GM12878 (cell line): ENCODE measurements around the gene LEUTX.

ENCODE experiments used
- CEBPB ChIP-seq, 2 experiments: fragments of 150-350 bp in 1 of 2; IDR thresholded peaks; 2 replicates each; pipeline ENCODE4 v1.6.1; 2012 to 2014; ENCODE audit warnings: low read depth in 2 of 2, low read length in 2 of 2, borderline replicate concordance in 1 of 2, inconsistent platforms in 1 of 2
- EGR1 ChIP-seq, 2 experiments: IDR thresholded peaks; 1 replicate in 1 of 2; 2 replicates in 1 of 2; pipeline ENCODE4 v1.6.1; 2011 to 2012; ENCODE audit warnings: low read depth in 2 of 2, low read length in 2 of 2, borderline replicate concordance in 1 of 2, mild to moderate bottlenecking in 1 of 2, moderate library complexity in 1 of 2
- EP300 ChIP-seq, 2 experiments: fragments of 150-350 bp in 1 of 2; IDR thresholded peaks; 2 replicates each; pipeline ENCODE4 v1.6.1; 2011 to 2012; ENCODE audit warnings: low read depth in 2 of 2, low read length in 2 of 2, borderline replicate concordance in 1 of 2, improper control_type of control experiment in 1 of 2, inconsistent platforms in 1 of 2; ENCODE audit not compliant: control insufficient read depth in 1 of 2
- ESRRA ChIP-seq: IDR thresholded peaks from 2 replicates; pipeline ENCODE4 v1.6.1; 2012; ENCODE audit warnings: mild to moderate bottlenecking, low read length, improper control_type of control experiment
- MAX ChIP-seq: IDR thresholded peaks from 2 replicates; pipeline ENCODE4 v1.6.1; 2012; ENCODE audit warnings: low read depth, low read length, improper control_type of control experiment
- NFXL1 ChIP-seq: fragments of 450-650 bp; IDR thresholded peaks from 2 replicates; pipeline ENCODE4 v1.6.1; 2017; ENCODE audit warnings: antibody characterized with exemption, mild to moderate bottlenecking, borderline replicate concordance
- POLR2A ChIP-seq: IDR thresholded peaks from 2 replicates; pipeline ENCODE4 v1.6.1; 2011; ENCODE audit warnings: low read depth, mild to moderate bottlenecking, low read length
- TAF1 ChIP-seq: IDR thresholded peaks from 2 replicates; pipeline ENCODE4 v1.6.1; 2011; ENCODE audit warnings: mild to moderate bottlenecking, low read depth, low read length, borderline replicate concordance
- TF ChIP-seq, protein P1 (sequence below), 3 experiments: IDR thresholded peaks in 2 of 3; conservative IDR thresholded peaks in 1 of 3; 2 replicates each; pipeline ENCODE4 v1.5.1; 2011; ENCODE audit warnings: low read depth in 3 of 3, low read length in 3 of 3, mild to moderate bottlenecking in 3 of 3, control low read depth in 2 of 3, moderate library complexity in 2 of 3, inconsistent platforms in 1 of 3, mixed read lengths in 1 of 3; ENCODE audit not compliant: control insufficient read depth in 2 of 3, insufficient read depth in 1 of 3; ENCODE audit errors: extremely low read depth in 1 of 3
- TF ChIP-seq, protein P2 (sequence below): IDR thresholded peaks from 2 replicates; pipeline ENCODE4 v1.6.1; 2012; ENCODE audit warnings: low read length, inconsistent platforms

DNA sequence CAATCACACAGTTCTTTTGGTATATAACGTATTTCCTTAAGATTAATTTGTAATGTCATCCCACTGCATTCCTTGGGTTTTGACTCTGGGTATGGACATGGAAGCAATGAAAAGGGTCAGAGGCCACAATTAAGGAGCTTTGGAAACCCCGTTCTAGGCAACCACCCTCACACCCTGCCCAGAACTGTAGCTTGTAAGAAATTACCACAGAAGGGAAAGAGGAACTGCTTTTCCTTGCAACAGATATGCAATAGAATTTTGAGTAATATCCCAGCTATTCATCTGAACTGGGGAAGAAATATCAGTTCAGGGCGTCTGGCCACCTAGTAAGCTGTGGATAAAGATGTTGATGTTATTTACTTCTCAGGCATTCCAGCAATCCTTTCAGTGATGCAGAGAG lies 39.8 kb upstream of the LEUTX start:
- TF ChIP-seq, protein P1, sequence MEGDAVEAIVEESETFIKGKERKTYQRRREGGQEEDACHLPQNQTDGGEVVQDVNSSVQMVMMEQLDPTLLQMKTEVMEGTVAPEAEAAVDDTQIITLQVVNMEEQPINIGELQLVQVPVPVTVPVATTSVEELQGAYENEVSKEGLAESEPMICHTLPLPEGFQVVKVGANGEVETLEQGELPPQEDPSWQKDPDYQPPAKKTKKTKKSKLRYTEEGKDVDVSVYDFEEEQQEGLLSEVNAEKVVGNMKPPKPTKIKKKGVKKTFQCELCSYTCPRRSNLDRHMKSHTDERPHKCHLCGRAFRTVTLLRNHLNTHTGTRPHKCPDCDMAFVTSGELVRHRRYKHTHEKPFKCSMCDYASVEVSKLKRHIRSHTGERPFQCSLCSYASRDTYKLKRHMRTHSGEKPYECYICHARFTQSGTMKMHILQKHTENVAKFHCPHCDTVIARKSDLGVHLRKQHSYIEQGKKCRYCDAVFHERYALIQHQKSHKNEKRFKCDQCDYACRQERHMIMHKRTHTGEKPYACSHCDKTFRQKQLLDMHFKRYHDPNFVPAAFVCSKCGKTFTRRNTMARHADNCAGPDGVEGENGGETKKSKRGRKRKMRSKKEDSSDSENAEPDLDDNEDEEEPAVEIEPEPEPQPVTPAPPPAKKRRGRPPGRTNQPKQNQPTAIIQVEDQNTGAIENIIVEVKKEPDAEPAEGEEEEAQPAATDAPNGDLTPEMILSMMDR (IDR thresholded peaks at IDR 0.05 in 2 of 3, conservative IDR thresholded peaks at IDR 0.05 in 1 of 3; ENCODE audit: control insufficient read depth in 2 of 3, extremely low read depth in 1 of 3, insufficient read depth in 1 of 3, low read depth in 3 of 3, low read length in 3 of 3): no peak
- TF ChIP-seq MAX: no peak
- TF ChIP-seq EP300 (IDR thresholded peaks at IDR 0.05; ENCODE audit: borderline replicate concordance in 1 of 2, control insufficient read depth in 1 of 2, low read depth in 2 of 2, low read length in 2 of 2): no peak
- no peak for TF ChIP-seq CEBPB (IDR thresholded peaks at IDR 0.05; ENCODE audit: borderline replicate concordance in 1 of 2, low read depth in 2 of 2, low read length in 2 of 2)
- TF ChIP-seq ESRRA: no peak
- TF ChIP-seq, protein P2, sequence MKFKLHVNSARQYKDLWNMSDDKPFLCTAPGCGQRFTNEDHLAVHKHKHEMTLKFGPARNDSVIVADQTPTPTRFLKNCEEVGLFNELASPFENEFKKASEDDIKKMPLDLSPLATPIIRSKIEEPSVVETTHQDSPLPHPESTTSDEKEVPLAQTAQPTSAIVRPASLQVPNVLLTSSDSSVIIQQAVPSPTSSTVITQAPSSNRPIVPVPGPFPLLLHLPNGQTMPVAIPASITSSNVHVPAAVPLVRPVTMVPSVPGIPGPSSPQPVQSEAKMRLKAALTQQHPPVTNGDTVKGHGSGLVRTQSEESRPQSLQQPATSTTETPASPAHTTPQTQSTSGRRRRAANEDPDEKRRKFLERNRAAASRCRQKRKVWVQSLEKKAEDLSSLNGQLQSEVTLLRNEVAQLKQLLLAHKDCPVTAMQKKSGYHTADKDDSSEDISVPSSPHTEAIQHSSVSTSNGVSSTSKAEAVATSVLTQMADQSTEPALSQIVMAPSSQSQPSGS: no peak
- no peak for TF ChIP-seq NFXL1
- no peak for TF ChIP-seq TAF1
- TF ChIP-seq EGR1 (IDR thresholded peaks at IDR 0.05; ENCODE audit: borderline replicate concordance in 1 of 2, low read depth in 2 of 2, low read length in 2 of 2): no peak
- no peak for TF ChIP-seq POLR2A
